ENCODE data around the gene SMC2. TPM values are rescaled to one million over a fixed set of nuclear protein-coding genes. Genes with fewer than 3 reads are reported as not detected.

The SMC2 gene
- total RNA-seq, 2 donors from 2014 or later = 5.2 to 9.2 TPM

GRCh38 chr9:104092875-104093600 lies 1.1 kb upstream of the SMC2 start:
- intact Hi-C loops (cut with DNase I) = loop anchor here in 1 of 2 donors (10.0 kb wide), 1 partner anchor 68 kb away; no protein-coding TSS in a partner anchor
- no peak for DNase-seq (ENCODE audit: low spot score)

- intact Hi-C loops (cut with DNase I) = loop anchor here in 1 of 2 donors (10.0 kb wide), 1 partner anchor 70 kb away; no protein-coding TSS in a partner anchor
- no peak for DNase-seq (ENCODE audit: low spot score)
Measured at GRCh38 chr9:104094534-104095015, 466 bp downstream of the SMC2 start.

- DNase-seq (ENCODE audit: low spot score) = no peak
- intact Hi-C loops (cut with DNase I) = loop anchor here in 1 of 2 donors (10.0 kb wide), 1 partner anchor 75 kb away; no protein-coding TSS in a partner anchor
Measured at GRCh38 chr9:104099630-104100029, 5.5 kb downstream of the SMC2 start.

DNA sequence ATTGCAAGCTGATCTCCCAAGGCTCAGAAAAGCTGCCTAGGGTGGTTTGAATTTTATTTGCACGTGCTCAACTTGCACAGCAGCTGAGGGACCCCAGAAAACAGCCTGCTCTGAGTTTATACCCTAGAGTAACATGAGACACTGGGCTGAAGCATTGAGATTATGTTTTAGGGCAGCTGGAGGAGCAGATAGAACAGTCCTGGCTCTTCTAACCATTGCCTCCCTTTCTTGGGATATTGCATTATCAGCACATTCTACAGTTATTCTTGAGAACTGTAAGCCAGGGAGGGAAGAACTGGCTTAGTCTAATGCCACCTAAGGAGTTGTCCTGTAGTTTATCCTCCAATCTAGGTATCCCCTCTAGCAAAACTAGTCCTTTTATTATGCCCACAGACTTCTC lies 10.3 kb downstream of the SMC2 start:
- DNase-seq (ENCODE audit: low spot score) = no peak
- intact Hi-C loops (cut with DNase I) = no loop called here

- intact Hi-C loops (cut with DNase I) = no loop called here
- no peak for DNase-seq (ENCODE audit: low spot score)
Measured at GRCh38 chr9:104107799-104108198, 13.7 kb downstream of the SMC2 start.

DNA sequence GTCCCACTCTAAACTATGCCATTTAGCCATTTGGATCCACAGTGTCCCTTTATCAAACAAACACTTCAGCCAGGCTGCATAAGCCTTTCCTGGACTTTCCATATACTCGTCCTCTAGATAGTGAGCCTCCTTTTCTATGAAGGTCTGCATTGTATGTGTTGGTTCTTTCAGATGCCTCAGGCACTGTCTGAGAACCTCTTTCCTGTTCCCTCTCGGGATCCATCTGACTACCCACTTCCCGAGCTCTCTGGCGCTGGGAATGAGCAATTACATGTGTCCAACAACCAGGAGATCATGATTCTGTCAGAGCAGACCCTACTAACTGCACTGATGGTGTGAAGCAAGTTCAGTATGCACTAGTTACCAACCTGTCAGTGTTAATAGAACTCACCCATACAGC lies 14.2 kb downstream of the SMC2 start:
- intact Hi-C loops (cut with DNase I) = no loop called here
- no peak for DNase-seq (ENCODE audit: low spot score)

GRCh38 chr9:104110509-104110908 lies 16.4 kb downstream of the SMC2 start:
- DNase-seq (ENCODE audit: low spot score) = no peak
- intact Hi-C loops (cut with DNase I) = no loop called here

GRCh38 chr9:104118916-104119315 lies 24.8 kb downstream of the SMC2 start:
- no peak for DNase-seq (ENCODE audit: low spot score)

GRCh38 chr9:104121022-104121421 lies 26.9 kb downstream of the SMC2 start:
- intact Hi-C loops (cut with DNase I) = no loop called here
- no peak for DNase-seq (ENCODE audit: low spot score)

More at GRCh38 chr9:104118916-104119315, 24.8 kb downstream of the SMC2 start:
- intact Hi-C loops (cut with DNase I) = no loop called here

DNA sequence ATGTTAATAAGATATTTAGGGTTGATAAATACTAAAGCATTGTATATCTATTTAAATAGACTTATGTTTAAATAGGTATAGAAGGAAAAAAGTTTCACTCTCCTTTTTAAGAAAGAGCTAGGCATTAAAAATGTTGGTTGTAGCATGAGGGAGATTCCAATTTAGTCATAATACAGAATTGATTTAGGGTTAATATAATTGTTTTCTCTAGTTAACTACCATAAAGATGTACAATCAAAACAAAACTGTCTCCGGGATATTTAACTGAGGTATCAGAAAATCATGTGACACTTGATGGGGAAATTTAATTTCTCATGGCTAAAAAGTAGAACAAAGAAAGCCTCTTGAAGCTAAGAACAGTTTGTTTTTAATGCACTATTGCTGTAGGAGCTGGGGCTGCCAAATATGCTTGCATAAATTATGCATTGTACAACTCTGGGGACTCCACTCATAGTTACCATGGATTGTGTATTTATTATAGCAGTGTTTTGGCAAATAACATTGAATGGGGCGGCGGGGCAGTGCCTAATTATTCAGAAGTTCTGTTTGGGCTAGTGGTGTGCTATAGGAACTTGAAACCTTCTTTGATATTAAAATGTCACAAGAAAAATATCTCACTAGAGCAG lies 44.2 kb downstream of the SMC2 start:
- no peak for DNase-seq (ENCODE audit: low spot score)
- intact Hi-C loops (cut with DNase I) = no loop called here

GRCh38 chr9:104142799-104143549 lies 48.9 kb downstream of the SMC2 start:
- intact Hi-C loops (cut with DNase I) = no loop called here
- no peak for DNase-seq (ENCODE audit: low spot score)

DNA sequence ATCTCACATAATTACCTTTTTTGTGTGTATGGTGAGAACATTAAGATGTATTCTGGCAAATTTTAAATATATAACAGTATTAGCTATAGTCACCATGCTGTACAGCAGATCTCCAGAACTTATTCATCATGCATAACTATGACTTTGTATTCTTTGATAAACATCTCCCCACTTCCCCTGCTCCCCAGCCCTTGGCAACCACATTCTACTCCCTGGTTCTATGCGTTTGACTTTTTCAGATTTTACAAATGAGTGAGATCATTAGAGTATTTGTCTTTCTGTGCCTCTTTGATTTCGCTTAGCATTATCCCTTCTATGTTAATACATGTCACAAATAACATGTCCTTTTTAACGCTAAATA lies 49.4 kb downstream of the SMC2 start:
- no peak for DNase-seq (ENCODE audit: low spot score)
- intact Hi-C loops (cut with DNase I) = no loop called here

GRCh38 chr9:104144336-104144735 lies 50.2 kb downstream of the SMC2 start:
- intact Hi-C loops (cut with DNase I) = no loop called here

GRCh38 chr9:104173067-104173466 lies 79.0 kb downstream of the SMC2 start:
- intact Hi-C loops (cut with DNase I) = no loop called here
- DNase-seq (ENCODE audit: low spot score) = no peak

More at GRCh38 chr9:104144336-104144735, 50.2 kb downstream of the SMC2 start:
- no peak for DNase-seq (ENCODE audit: low spot score)

DNA sequence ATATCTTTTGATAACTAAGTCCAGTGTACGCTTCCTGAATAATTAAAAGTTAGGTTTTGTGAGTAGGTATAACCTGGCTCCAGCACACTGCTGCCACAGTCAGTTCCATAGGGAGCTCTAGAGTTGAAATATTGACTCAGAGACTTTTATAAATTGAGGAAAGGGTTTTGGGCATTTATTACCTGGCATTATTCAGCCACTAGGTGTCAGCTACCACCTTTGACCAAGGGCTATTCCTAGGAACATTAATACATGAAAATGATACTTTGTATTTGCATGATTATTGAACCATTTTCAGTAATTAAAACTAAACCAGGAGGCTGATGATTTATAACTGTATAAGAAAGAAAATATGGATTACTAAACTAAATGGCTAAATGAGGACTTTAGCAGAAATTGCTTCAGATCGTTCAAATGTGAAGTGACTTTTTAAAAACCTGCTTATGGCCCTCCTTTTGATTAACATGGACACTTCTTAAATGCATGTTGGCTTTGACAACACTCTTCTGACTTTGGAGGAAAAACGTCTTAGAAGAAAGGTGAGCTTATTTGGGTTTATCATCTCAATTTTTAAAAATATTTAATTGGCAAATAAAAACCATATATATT lies 83.0 kb downstream of the SMC2 start:
- DNase-seq (ENCODE audit: low spot score) = no peak
- intact Hi-C loops (cut with DNase I) = no loop called here

DNA sequence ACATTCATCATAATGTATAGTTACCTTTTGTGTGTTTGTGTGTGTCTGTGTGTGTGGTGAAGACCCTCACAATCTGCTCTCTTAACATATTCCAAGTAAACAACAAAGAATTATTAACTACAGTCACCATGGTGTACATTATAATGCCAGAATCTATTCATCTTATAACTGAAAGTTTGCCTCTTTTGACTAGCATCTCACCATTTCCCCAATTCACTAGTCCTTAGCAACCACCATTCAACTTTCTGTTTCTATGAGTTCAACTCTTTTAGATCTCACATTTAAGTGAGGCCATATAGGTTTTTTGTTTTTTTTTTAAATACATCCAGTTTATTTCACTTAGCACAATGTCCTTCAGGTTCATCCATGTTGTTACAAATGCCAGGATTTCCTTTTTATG lies 83.6 kb downstream of the SMC2 start:
- intact Hi-C loops (cut with DNase I) = no loop called here
- DNase-seq (ENCODE audit: low spot score) = no peak

Data from posterior vena cava (tissue), 2 donors.